SK-N-SH (cell line): ENCODE measurements around the gene ZCCHC8. TPM values are rescaled to one million over a fixed set of nuclear protein-coding genes. Genes with fewer than 3 reads are reported as not detected.
A peak's percentile ranks its signal among the peaks of the same experiment; 100 is the strongest.

Source experiments
- CTCF ChIA-PET: fragments of 300-600, 350-600 bp; formaldehyde crosslinking; extraction: SDS; loops from one replicate; lab custom pipeline; 2021; lab: Yijun Ruan, JAX
- POLR2A ChIA-PET: fragments of 350-600 bp; sonication (Branson Sonifier 250); formaldehyde crosslinking; extraction: SDS; loops from one replicate; lab custom pipeline; 2020; ENCODE audit warnings: antibody characterized with exemption, inconsistent platforms; lab: Yijun Ruan, JAX
- DNase-seq: peaks from one replicate; pipeline ENCODE4 v3.0.0; 2012
- H2AFZ ChIP-seq: fragments of 200-600 bp; sonication (generic); 2 replicates; pipeline ENCODE4 v1.8.1; 2016; ENCODE audit warnings: antibody characterized with exemption, mild to moderate bottlenecking, low read depth
- H3F3A ChIP-seq: fragments of 200-600 bp; sonication (generic); replicated peaks from 2 replicates; pipeline ENCODE3; 2016; ENCODE audit warnings: antibody characterized with exemption, mild to moderate bottlenecking; ENCODE audit not compliant: insufficient read depth
- H3K27ac ChIP-seq, 2 experiments: fragments of 200-500 bp in 1 of 2; fragments of 200-600 bp in 1 of 2; sonication (Bioruptor generic) in 1 of 2; sonication (generic), shearing (Covaris generic) in 1 of 2; 2 replicates each; pipeline versions ENCODE4 v1.5.1 to v1.6.1; 2014 to 2016; ENCODE audit warnings: low read depth in 2 of 2, inconsistent platforms in 1 of 2, low read length in 1 of 2, mild to moderate bottlenecking in 1 of 2, mixed read lengths in 1 of 2
- H3K27me3 ChIP-seq: fragments of 200-600 bp; sonication (generic), shearing (Covaris generic); 2 replicates; pipeline ENCODE4 v1.6.1; 2016; ENCODE audit warnings: mixed run types; ENCODE audit not compliant: insufficient read depth
- H3K36me3 ChIP-seq, 2 experiments: fragments of 200-500 bp in 1 of 2; fragments of 200-600 bp in 1 of 2; sonication (Bioruptor generic) in 1 of 2; sonication (generic) in 1 of 2; replicated peaks in 1 of 2; 2 replicates each; pipeline versions ENCODE3 to v1.5.1; 2014 to 2016; ENCODE audit warnings: low read length in 1 of 2, mild to moderate bottlenecking in 1 of 2; ENCODE audit not compliant: insufficient read depth in 2 of 2, control insufficient read depth in 1 of 2
- H3K4me1 ChIP-seq, 2 experiments: fragments of 200-500 bp in 1 of 2; fragments of 200-600 bp in 1 of 2; sonication (Bioruptor generic) in 1 of 2; sonication (generic), shearing (Covaris generic) in 1 of 2; 2 replicates each; pipeline versions ENCODE4 v1.5.1 to v1.6.1; 2014 to 2016; ENCODE audit warnings: low read depth in 1 of 2, low read length in 1 of 2, mixed run types in 1 of 2; ENCODE audit not compliant: insufficient read depth in 2 of 2, control insufficient read depth in 1 of 2
- H3K4me2 ChIP-seq: fragments of 200-600 bp; sonication (generic), shearing (Covaris generic); 2 replicates; pipeline ENCODE4 v1.6.1; 2017; ENCODE audit warnings: mixed run types
- H3K4me3 ChIP-seq, 2 experiments: fragments of 200-500 bp in 1 of 2; fragments of 200-600 bp in 1 of 2; sonication (Bioruptor generic) in 1 of 2; sonication (generic), shearing (Covaris generic) in 1 of 2; 2 replicates each; pipeline versions ENCODE4 v1.5.1 to v1.8.1; 2014 to 2016; ENCODE audit warnings: low read depth in 2 of 2, inconsistent platforms in 1 of 2, low read length in 1 of 2, mild to moderate bottlenecking in 1 of 2, mixed read lengths in 1 of 2, moderate library complexity in 1 of 2
- H3K79me2 ChIP-seq: fragments of 200-600 bp; sonication (generic); 2 replicates; pipeline ENCODE4 v1.8.1; 2017; ENCODE audit warnings: mild to moderate bottlenecking; ENCODE audit not compliant: insufficient read depth
- H3K9ac ChIP-seq: fragments of 200-600 bp; sonication (generic); 2 replicates; pipeline ENCODE4 v1.6.1; 2017; ENCODE audit warnings: mixed run types
- H3K9me2 ChIP-seq: fragments of 200-600 bp; sonication (generic); 2 replicates; pipeline ENCODE4 v1.6.1; 2017; ENCODE audit warnings: mixed run types
- H3K9me3 ChIP-seq: fragments of 200-600 bp; sonication (generic); 2 replicates; pipeline ENCODE4 v1.6.1; 2017; ENCODE audit warnings: mixed run types, mild to moderate bottlenecking, moderate library complexity
- H4K20me1 ChIP-seq: fragments of 200-600 bp; sonication (generic); 2 replicates; pipeline ENCODE4 v1.6.1; 2017; ENCODE audit warnings: mild to moderate bottlenecking, mixed run types; ENCODE audit not compliant: insufficient read depth
- CTCF ChIP-seq: fragments of 200-600 bp; sonication (generic); IDR thresholded peaks from 2 replicates; pipeline ENCODE4 v1.6.1; 2017; ENCODE audit warnings: antibody characterized with exemption, mild to moderate bottlenecking, moderate library complexity
- FOSL2 ChIP-seq: IDR thresholded peaks from 2 replicates; pipeline ENCODE4 v1.4.0; 2012; ENCODE audit warnings: low read depth, mild to moderate bottlenecking, moderate library complexity, borderline replicate concordance
- FOXJ3 ChIP-seq: sonication (generic); formaldehyde crosslinking; IDR thresholded peaks from 2 replicates; pipeline ENCODE4 v1.5.1; 2020; ENCODE audit warnings: mild to moderate bottlenecking, missing genetic modification reagents
- FOXM1 ChIP-seq: IDR thresholded peaks from 2 replicates; pipeline ENCODE4 v1.4.0; 2012; ENCODE audit warnings: low read depth, mild to moderate bottlenecking
- GABPA ChIP-seq: IDR thresholded peaks from 2 replicates; pipeline ENCODE4 v1.4.0; 2012; ENCODE audit warnings: low read depth, mild to moderate bottlenecking
- JUND ChIP-seq: IDR thresholded peaks from 2 replicates; pipeline ENCODE4 v1.4.0; 2012
- NRF1 ChIP-seq: IDR thresholded peaks from 2 replicates; pipeline ENCODE4 v1.6.1; 2012; ENCODE audit warnings: low read depth, mild to moderate bottlenecking, low read length
- PBX3 ChIP-seq: IDR thresholded peaks from 2 replicates; pipeline ENCODE4; 2012
- SIN3A ChIP-seq: IDR thresholded peaks from 2 replicates; pipeline ENCODE4 v1.6.1; 2012; ENCODE audit warnings: low read depth, mild to moderate bottlenecking, low read length, moderate library complexity, borderline replicate concordance
- SMC3 ChIP-seq: IDR thresholded peaks from 2 replicates; pipeline ENCODE4 v1.6.1; 2012; ENCODE audit warnings: low read depth, low read length, improper control_type of control experiment
- TCF12 ChIP-seq: IDR thresholded peaks from 2 replicates; pipeline ENCODE4 v1.4.0; 2012
- WGBS: methylation state at CpG from one replicate; pipeline ENCODE4 v1.1.6; 2017; ENCODE audit warnings: low lambda C conversion rate; 5-methylcytosine and 5-hydroxymethylcytosine counted together
- polyA plus RNA-seq, 3 experiments: library from polyadenylated mRNA; depleted of rRNA; stranded (reverse); fragments of >200 nt; gene quantifications; 2 replicates each; pipeline ENCODE4 v1.2.3, GENCODE V29; 2012
- TF ChIP-seq, protein P1 (sequence below): IDR thresholded peaks from 2 replicates; pipeline ENCODE4 v1.4.0; 2012; ENCODE audit warnings: low read depth

The ZCCHC8 gene
- polyA plus RNA-seq, 1 of the 3 experiments (the other 2 are of a cell fraction), result 11.3 TPM

DNA sequence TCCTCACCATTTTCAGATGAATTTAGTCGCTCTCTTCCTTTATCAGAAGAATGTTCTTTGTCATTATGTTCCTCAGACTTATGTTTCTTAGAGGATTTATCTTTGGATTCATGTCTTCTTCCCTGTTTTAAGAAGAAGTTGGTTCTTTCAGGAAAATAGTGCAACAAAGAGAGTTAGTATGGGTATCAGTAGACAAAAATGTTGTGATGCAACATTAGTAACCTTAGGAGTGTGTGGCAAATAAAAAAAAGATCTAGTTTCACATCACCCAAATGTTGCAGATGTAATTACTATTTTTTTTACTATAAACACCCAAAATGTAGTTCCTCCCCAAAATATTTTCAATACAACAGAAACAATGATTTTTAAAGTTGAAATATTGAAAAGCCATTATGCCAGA is 18.2 kb upstream of the ZCCHC8 start:
- H3K4me1 ChIP-seq, result peaks cover 7 to 15% of the 10 kb centered on the region in 2 experiments; a peak in 3 of 4 replicates
- TF ChIP-seq NRF1, result no peak
- TF ChIP-seq FOXJ3 (CRISPR knock-in tag), result no peak
- TF ChIP-seq SMC3, result no peak
- CTCF ChIA-PET, result interaction anchor here (1.6 kb wide), 1 partner anchor 18 kb away, joined by 6 read pairs; the partner anchor contains the start of gene ZCCHC8
- H3F3A ChIP-seq, result peaks cover 61% of the 10 kb centered on the region
- H3K9ac ChIP-seq, result no peak overlapping the region
- no peak overlapping the region for H3K4me3 ChIP-seq
- H3K36me3 ChIP-seq, result peaks cover 84 to 98% of the 10 kb centered on the region in 2 experiments
- POLR2A ChIA-PET, result no interaction called here
- peaks cover 79% of the 10 kb centered on the region for H4K20me1 ChIP-seq
- H3K27me3 ChIP-seq, result no peaks in the 10 kb centered on the region
- H3K9me2 ChIP-seq, result no peaks in the 10 kb centered on the region
- H2AFZ ChIP-seq, result no peak overlapping the region
- no peaks in the 10 kb centered on the region for H3K9me3 ChIP-seq
- WGBS, result 100% methylated on average over 1 of the region's 1 CpG
- peak overlapping the region in 1 of 2 experiments; percentile 44; a peak in 2 of 4 replicates for H3K27ac ChIP-seq
- no peak for DNase-seq
- no peak overlapping the region for H3K4me2 ChIP-seq
- H3K79me2 ChIP-seq, result peaks cover 100% of the 10 kb centered on the region

GRCh38 chr12:122517877-122518276 is 17.1 kb upstream of the ZCCHC8 start:
- CTCF ChIA-PET, result interaction anchor here (1.2 kb wide), 1 partner anchor 17 kb away, joined by 3 read pairs; the partner anchor contains the start of gene ZCCHC8
- TF ChIP-seq FOSL2, result peak; percentile 78
- peak; percentile 42; the same call in 1 of the 2 replicates for TF ChIP-seq SIN3A
- no peak for TF ChIP-seq FOXM1
- TF ChIP-seq, protein P1, sequence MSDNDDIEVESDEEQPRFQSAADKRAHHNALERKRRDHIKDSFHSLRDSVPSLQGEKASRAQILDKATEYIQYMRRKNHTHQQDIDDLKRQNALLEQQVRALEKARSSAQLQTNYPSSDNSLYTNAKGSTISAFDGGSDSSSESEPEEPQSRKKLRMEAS, result peak; percentile 22; the same call in 1 of the 2 replicates
- TF ChIP-seq PBX3, result peak; percentile 56
- no peak for TF ChIP-seq CTCF
- peak; percentile 27; the same call in 1 of the 2 replicates for TF ChIP-seq TCF12
- TF ChIP-seq GABPA, result no peak
- TF ChIP-seq JUND, result peak; percentile 70
- TF ChIP-seq, all 33 proteins: peak for 6

More at GRCh38 chr12:122517877-122518276, 17.1 kb upstream of the ZCCHC8 start:
- H3K36me3 ChIP-seq, result peaks cover 89 to 96% of the 10 kb centered on the region in 2 experiments
- H3K4me1 ChIP-seq, result peaks cover 0 to 5% of the 10 kb centered on the region in 2 experiments; a peak in 2 of 4 replicates
- H3K79me2 ChIP-seq, result peaks cover 98% of the 10 kb centered on the region
- 45% methylated on average over 5 of the region's 5 CpGs for WGBS
- H3K9me2 ChIP-seq, result no peaks in the 10 kb centered on the region
- DNase-seq, result no peak
- H2AFZ ChIP-seq, result no peak overlapping the region
- no peak overlapping the region for H3K4me2 ChIP-seq
- peak overlapping the region in 1 of 2 experiments; percentile 44; a peak in 2 of 4 replicates for H3K27ac ChIP-seq
- peaks cover 68% of the 10 kb centered on the region for H3F3A ChIP-seq
- peaks cover 78% of the 10 kb centered on the region for H4K20me1 ChIP-seq
- H3K9me3 ChIP-seq, result no peaks in the 10 kb centered on the region
- POLR2A ChIA-PET, result interaction anchor here (0.6 to 1.0 kb wide), 2 partner anchors 9 to 16 kb away, joined by 3 to 5 read pairs; partner anchors contain the start of genes KNTC1 and RSRC2
- no peaks in the 10 kb centered on the region for H3K27me3 ChIP-seq
- no peak overlapping the region for H3K9ac ChIP-seq
- H3K4me3 ChIP-seq, result no peak overlapping the region
